ENCODE measurements around the gene SLC15A2. TPM values are rescaled to one million over a fixed set of nuclear protein-coding genes. Genes with fewer than 3 reads are reported as not detected.

Gene SLC15A2
- total and polyA plus RNA-seq, 2 experiments from 2014 or later, result 0.26 to 0.90 TPM

GRCh38 chr3:121956363-121956762 lies 62.2 kb downstream of the SLC15A2 start:
- Mint-ChIP-seq H3K4me1 (peaks cover 28% of the 10 kb centered on the region), H3K36me3 (ENCODE audit: low read depth) (peaks cover 11% of the 10 kb centered on the region; the same call in 1 of the 3 replicates), H3K27me3 (ENCODE audit: insufficient read depth, low read depth, poor library complexity) (peaks cover 10% of the 10 kb centered on the region), H3K9me3 (0 out of 3 replicates have a peak, but pooled peaks cover 4% of the 10 kb centered on the region), H3K4me3 (no peak overlapping the region), H3K27ac (peak overlapping the region; percentile 62)
- Histone ChIP-seq H3K4me1 (ENCODE audit: insufficient read depth) (peaks cover 16% of the 10 kb centered on the region), H3K79me2 (replicated peaks; ENCODE audit: insufficient read depth) (no peaks in the 10 kb centered on the region), H4K20me1 (replicated peaks; ENCODE audit: insufficient read depth) (no peaks in the 10 kb centered on the region), H3K9me2 (ENCODE audit: insufficient read depth) (no peaks in the 10 kb centered on the region), H3K36me3 (ENCODE audit: insufficient read depth) (no peaks in the 10 kb centered on the region), H3K4me3 (no peak overlapping the region), H3K27ac (ENCODE audit: low read depth) (no peak overlapping the region), H3K4me2 (0 out of 2 replicates have a peak overlapping the region, but pooled peaks have one; percentile 17), H3F3A (replicated peaks; ENCODE audit: low read depth) (no peaks in the 10 kb centered on the region), H2AFZ (no peak overlapping the region), H3K27me3 (ENCODE audit: insufficient read depth) (no peaks in the 10 kb centered on the region)
- TF ChIP-seq EZH2 (IDR thresholded peaks at IDR 0.05; ENCODE audit: low read depth, unreplicated experiment) (no peak), CTCF (conservative IDR thresholded peaks at IDR 0.05; ENCODE audit: low read depth in 2 of 2) (peak; percentile 30 to 50; a peak in 3 of 4 replicates)
- peak; percentile 78 for ATAC-seq
- peak; percentile 46 for DNase-seq (ENCODE audit: low spot score)

- H3K27ac ChIP-seq (ENCODE audit: low read depth), result no peak overlapping the region
- TF ChIP-seq, protein P1, sequence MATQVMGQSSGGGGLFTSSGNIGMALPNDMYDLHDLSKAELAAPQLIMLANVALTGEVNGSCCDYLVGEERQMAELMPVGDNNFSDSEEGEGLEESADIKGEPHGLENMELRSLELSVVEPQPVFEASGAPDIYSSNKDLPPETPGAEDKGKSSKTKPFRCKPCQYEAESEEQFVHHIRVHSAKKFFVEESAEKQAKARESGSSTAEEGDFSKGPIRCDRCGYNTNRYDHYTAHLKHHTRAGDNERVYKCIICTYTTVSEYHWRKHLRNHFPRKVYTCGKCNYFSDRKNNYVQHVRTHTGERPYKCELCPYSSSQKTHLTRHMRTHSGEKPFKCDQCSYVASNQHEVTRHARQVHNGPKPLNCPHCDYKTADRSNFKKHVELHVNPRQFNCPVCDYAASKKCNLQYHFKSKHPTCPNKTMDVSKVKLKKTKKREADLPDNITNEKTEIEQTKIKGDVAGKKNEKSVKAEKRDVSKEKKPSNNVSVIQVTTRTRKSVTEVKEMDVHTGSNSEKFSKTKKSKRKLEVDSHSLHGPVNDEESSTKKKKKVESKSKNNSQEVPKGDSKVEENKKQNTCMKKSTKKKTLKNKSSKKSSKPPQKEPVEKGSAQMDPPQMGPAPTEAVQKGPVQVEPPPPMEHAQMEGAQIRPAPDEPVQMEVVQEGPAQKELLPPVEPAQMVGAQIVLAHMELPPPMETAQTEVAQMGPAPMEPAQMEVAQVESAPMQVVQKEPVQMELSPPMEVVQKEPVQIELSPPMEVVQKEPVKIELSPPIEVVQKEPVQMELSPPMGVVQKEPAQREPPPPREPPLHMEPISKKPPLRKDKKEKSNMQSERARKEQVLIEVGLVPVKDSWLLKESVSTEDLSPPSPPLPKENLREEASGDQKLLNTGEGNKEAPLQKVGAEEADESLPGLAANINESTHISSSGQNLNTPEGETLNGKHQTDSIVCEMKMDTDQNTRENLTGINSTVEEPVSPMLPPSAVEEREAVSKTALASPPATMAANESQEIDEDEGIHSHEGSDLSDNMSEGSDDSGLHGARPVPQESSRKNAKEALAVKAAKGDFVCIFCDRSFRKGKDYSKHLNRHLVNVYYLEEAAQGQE (IDR thresholded peaks at IDR 0.05; ENCODE audit: unreplicated experiment), result no peak
- TF ChIP-seq EZH2 (IDR thresholded peaks at IDR 0.05; ENCODE audit: low read depth, unreplicated experiment) (no peak), CREB1 (CRISPR knock-in tag; IDR thresholded peaks at IDR 0.05; ENCODE audit: low read depth) (no peak), NANOG (IDR thresholded peaks at IDR 0.05; ENCODE audit: borderline replicate concordance) (no peak)
- TF ChIP-seq, protein P2, sequence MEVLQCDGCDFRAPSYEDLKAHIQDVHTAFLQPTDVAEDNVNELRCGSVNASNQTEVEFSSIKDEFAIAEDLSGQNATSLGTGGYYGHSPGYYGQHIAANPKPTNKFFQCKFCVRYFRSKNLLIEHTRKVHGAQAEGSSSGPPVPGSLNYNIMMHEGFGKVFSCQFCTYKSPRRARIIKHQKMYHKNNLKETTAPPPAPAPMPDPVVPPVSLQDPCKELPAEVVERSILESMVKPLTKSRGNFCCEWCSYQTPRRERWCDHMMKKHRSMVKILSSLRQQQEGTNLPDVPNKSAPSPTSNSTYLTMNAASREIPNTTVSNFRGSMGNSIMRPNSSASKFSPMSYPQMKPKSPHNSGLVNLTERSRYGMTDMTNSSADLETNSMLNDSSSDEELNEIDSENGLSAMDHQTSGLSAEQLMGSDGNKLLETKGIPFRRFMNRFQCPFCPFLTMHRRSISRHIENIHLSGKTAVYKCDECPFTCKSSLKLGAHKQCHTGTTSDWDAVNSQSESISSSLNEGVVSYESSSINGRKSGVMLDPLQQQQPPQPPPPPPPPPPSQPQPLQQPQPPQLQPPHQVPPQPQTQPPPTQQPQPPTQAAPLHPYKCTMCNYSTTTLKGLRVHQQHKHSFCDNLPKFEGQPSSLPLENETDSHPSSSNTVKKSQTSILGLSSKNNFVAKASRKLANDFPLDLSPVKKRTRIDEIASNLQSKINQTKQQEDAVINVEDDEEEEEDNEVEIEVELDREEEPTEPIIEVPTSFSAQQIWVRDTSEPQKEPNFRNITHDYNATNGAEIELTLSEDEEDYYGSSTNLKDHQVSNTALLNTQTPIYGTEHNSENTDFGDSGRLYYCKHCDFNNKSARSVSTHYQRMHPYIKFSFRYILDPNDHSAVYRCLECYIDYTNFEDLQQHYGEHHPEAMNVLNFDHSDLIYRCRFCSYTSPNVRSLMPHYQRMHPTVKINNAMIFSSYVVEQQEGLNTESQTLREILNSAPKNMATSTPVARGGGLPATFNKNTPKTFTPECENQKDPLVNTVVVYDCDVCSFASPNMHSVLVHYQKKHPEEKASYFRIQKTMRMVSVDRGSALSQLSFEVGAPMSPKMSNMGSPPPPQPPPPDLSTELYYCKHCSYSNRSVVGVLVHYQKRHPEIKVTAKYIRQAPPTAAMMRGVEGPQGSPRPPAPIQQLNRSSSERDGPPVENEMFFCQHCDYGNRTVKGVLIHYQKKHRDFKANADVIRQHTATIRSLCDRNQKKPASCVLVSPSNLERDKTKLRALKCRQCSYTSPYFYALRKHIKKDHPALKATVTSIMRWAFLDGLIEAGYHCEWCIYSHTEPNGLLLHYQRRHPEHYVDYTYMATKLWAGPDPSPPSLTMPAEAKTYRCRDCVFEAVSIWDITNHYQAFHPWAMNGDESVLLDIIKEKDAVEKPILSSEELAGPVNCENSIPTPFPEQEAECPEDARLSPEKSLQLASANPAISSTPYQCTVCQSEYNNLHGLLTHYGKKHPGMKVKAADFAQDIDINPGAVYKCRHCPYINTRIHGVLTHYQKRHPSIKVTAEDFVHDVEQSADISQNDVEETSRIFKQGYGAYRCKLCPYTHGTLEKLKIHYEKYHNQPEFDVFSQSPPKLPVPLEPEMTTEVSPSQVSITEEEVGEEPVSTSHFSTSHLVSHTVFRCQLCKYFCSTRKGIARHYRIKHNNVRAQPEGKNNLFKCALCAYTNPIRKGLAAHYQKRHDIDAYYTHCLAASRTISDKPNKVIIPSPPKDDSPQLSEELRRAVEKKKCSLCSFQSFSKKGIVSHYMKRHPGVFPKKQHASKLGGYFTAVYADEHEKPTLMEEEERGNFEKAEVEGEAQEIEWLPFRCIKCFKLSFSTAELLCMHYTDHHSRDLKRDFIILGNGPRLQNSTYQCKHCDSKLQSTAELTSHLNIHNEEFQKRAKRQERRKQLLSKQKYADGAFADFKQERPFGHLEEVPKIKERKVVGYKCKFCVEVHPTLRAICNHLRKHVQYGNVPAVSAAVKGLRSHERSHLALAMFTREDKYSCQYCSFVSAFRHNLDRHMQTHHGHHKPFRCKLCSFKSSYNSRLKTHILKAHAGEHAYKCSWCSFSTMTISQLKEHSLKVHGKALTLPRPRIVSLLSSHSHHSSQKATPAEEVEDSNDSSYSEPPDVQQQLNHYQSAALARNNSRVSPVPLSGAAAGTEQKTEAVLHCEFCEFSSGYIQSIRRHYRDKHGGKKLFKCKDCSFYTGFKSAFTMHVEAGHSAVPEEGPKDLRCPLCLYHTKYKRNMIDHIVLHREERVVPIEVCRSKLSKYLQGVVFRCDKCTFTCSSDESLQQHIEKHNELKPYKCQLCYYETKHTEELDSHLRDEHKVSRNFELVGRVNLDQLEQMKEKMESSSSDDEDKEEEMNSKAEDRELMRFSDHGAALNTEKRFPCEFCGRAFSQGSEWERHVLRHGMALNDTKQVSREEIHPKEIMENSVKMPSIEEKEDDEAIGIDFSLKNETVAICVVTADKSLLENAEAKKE (CRISPR knock-in tag; IDR thresholded peaks at IDR 0.05), result no peak
- TF ChIP-seq, protein P3, sequence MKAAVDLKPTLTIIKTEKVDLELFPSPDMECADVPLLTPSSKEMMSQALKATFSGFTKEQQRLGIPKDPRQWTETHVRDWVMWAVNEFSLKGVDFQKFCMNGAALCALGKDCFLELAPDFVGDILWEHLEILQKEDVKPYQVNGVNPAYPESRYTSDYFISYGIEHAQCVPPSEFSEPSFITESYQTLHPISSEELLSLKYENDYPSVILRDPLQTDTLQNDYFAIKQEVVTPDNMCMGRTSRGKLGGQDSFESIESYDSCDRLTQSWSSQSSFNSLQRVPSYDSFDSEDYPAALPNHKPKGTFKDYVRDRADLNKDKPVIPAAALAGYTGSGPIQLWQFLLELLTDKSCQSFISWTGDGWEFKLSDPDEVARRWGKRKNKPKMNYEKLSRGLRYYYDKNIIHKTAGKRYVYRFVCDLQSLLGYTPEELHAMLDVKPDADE (IDR thresholded peaks at IDR 0.05), result no peak
Measured at GRCh38 chr3:121957674-121958415, 63.6 kb downstream of the SLC15A2 start.

More at GRCh38 chr3:121957674-121958415, 63.6 kb downstream of the SLC15A2 start:
- no peaks in the 10 kb centered on the region for H3F3A ChIP-seq (replicated peaks; ENCODE audit: low read depth)
- H4K20me1 ChIP-seq (replicated peaks; ENCODE audit: insufficient read depth), result no peaks in the 10 kb centered on the region
- no peak overlapping the region for H3K27ac Mint-ChIP-seq
- no peak for DNase-seq (ENCODE audit: low spot score)
- no peak overlapping the region for H2AFZ ChIP-seq
- H3K4me3 Mint-ChIP-seq, result no peak overlapping the region
- H3K9me3 Mint-ChIP-seq, result peaks cover 3% of the 10 kb centered on the region; the same call in 1 of the 3 replicates
- peaks cover 28% of the 10 kb centered on the region for H3K4me1 Mint-ChIP-seq
- H3K36me3 ChIP-seq (ENCODE audit: insufficient read depth), result no peaks in the 10 kb centered on the region; the same call in 1 of the 2 replicates
- no peak for ATAC-seq
- H3K79me2 ChIP-seq (replicated peaks; ENCODE audit: insufficient read depth), result no peaks in the 10 kb centered on the region
- H3K4me1 ChIP-seq (ENCODE audit: insufficient read depth), result peaks cover 16% of the 10 kb centered on the region
- H3K36me3 Mint-ChIP-seq (ENCODE audit: low read depth), result peaks cover 5% of the 10 kb centered on the region; the same call in 1 of the 3 replicates
- H3K27me3 ChIP-seq (ENCODE audit: insufficient read depth), result no peaks in the 10 kb centered on the region
- no peak overlapping the region for H3K4me2 ChIP-seq
- H3K9me2 ChIP-seq (ENCODE audit: insufficient read depth), result no peaks in the 10 kb centered on the region
- no peak overlapping the region for H3K4me3 ChIP-seq
- peaks cover 12% of the 10 kb centered on the region for H3K27me3 Mint-ChIP-seq (ENCODE audit: insufficient read depth, low read depth, poor library complexity)

Data from GM23338 (cell line).